Lung (tissue), 12 donors: Measurements from ENCODE around the gene ITGB3. TPM values are rescaled to one million over a fixed set of nuclear protein-coding genes. Genes with fewer than 3 reads are reported as not detected.

Experiments used
- ATAC-seq: fragments of 200-7000 bp; cut with Tn5 transposase; one replicate; pipeline ENCODE4 v1.9.1; 2020; ENCODE audit warnings: moderate number of reproducible peaks; ENCODE audit not compliant: insufficient read depth, low FRiP score
- DNase-seq, 3 donors: peaks; one replicate each; pipeline ENCODE4 v3.0.0-alpha.2; 2013 to 2017
- H3K27ac ChIP-seq, 2 donors: one replicate each; pipeline ENCODE4 v1.5.1; 2013; ENCODE audit warnings: mild to moderate bottlenecking in 2 of 2, moderate library complexity in 2 of 2, control low read depth in 1 of 2, inconsistent platforms in 1 of 2, low read depth in 1 of 2, low read length in 1 of 2
- H3K27me3 ChIP-seq, 3 donors: one replicate each; pipeline ENCODE4 v1.5.1; 2013; ENCODE audit warnings: low read length in 2 of 3; ENCODE audit not compliant: control insufficient read depth in 3 of 3, insufficient read depth in 3 of 3
- H3K36me3 ChIP-seq, 4 donors: one replicate each; pipeline ENCODE4 v1.5.1; 2013; ENCODE audit warnings: low read length in 4 of 4, mild to moderate bottlenecking in 1 of 4, moderate library complexity in 1 of 4; ENCODE audit not compliant: control insufficient read depth in 4 of 4, insufficient read depth in 4 of 4
- H3K4me1 ChIP-seq, 5 donors: one replicate each; pipeline ENCODE4 v1.5.1; 2013; ENCODE audit warnings: low read length in 5 of 5, mild to moderate bottlenecking in 2 of 5, moderate library complexity in 1 of 5; ENCODE audit not compliant: control insufficient read depth in 5 of 5, insufficient read depth in 5 of 5
- H3K4me3 ChIP-seq: one replicate; pipeline ENCODE4 v1.5.1; 2013; ENCODE audit warnings: mild to moderate bottlenecking, control low read depth, moderate library complexity
- H3K9ac ChIP-seq, 2 donors: one replicate each; pipeline ENCODE4 v1.5.1; 2013; ENCODE audit warnings: low read length in 2 of 2, control low read depth in 1 of 2; ENCODE audit not compliant: insufficient read depth in 1 of 2
- H3K9me3 ChIP-seq, 4 donors: one replicate each; pipeline ENCODE4 v1.5.1; 2013; ENCODE audit warnings: low read length in 3 of 4, mild to moderate bottlenecking in 1 of 4, moderate library complexity in 1 of 4; ENCODE audit not compliant: control insufficient read depth in 4 of 4, insufficient read depth in 3 of 4
- WGBS, 2 donors: extraction: QIAGEN DNeasy Blood & Tissue Kit; methylation state at CpG; one replicate each; pipeline ENCODE4 v1.1.7; 2013; 5-methylcytosine and 5-hydroxymethylcytosine counted together
- polyA plus RNA-seq, 2 donors: library from polyadenylated mRNA; stranded (reverse); fragments of 200-250 nt; gene quantifications; one replicate each; pipeline ENCODE4 v1.2.1, GENCODE V29; 2013
- total RNA-seq, 2 donors: library from RNA; depleted of rRNA in 1 of 2; stranded (reverse); fragments of >200 nt in 1 of 2; gene quantifications; one replicate each; pipeline ENCODE4 v1.2.1, GENCODE V29; 2014 to 2021
- TF ChIP-seq, protein P1 (sequence below): IDR thresholded peaks from 2 replicates; pipeline ENCODE4 v1.5.1; 2012; ENCODE audit warnings: mild to moderate bottlenecking; ENCODE audit errors: control extremely low read depth, extremely low read depth
- donor health status: control.
- donor health status: control.
- donor health status: Bipolar disorder and iron deficiency.
- donor health status: healthy.
- donor health status: DM: yes; HTN: yes; CAD: no.

The ITGB3 gene
- total and polyA plus RNA-seq, 4 donors = 1.3 to 15.9 (median 7.7) TPM

GRCh38 chr17:47291242-47291873, 37.7 kb downstream of the ITGB3 start:
- 60 to 72% methylated on average over 8 of the region's 8 CpGs for WGBS, 2 donors
- H3K27me3 ChIP-seq = no peaks in the 10 kb centered on the region
- H3K27ac ChIP-seq = no peak overlapping the region
- no peaks in the 10 kb centered on the region for H3K9me3 ChIP-seq
- ATAC-seq (no peak), DNase-seq (peak in 1 of 3 donors; percentile 8)
- TF ChIP-seq, protein P1, sequence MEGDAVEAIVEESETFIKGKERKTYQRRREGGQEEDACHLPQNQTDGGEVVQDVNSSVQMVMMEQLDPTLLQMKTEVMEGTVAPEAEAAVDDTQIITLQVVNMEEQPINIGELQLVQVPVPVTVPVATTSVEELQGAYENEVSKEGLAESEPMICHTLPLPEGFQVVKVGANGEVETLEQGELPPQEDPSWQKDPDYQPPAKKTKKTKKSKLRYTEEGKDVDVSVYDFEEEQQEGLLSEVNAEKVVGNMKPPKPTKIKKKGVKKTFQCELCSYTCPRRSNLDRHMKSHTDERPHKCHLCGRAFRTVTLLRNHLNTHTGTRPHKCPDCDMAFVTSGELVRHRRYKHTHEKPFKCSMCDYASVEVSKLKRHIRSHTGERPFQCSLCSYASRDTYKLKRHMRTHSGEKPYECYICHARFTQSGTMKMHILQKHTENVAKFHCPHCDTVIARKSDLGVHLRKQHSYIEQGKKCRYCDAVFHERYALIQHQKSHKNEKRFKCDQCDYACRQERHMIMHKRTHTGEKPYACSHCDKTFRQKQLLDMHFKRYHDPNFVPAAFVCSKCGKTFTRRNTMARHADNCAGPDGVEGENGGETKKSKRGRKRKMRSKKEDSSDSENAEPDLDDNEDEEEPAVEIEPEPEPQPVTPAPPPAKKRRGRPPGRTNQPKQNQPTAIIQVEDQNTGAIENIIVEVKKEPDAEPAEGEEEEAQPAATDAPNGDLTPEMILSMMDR = no peak
- H3K9ac ChIP-seq = no peak overlapping the region
- H3K4me3 ChIP-seq = no peak overlapping the region
- peaks cover 0 to 15% (median 0%) of the 10 kb centered on the region in 5 donors for H3K4me1 ChIP-seq
- H3K36me3 ChIP-seq = no peaks in the 10 kb centered on the region

GRCh38 chr17:47292206-47292605, 38.6 kb downstream of the ITGB3 start:
- H3K36me3 ChIP-seq = no peaks in the 10 kb centered on the region
- peaks cover 0 to 15% (median 0%) of the 10 kb centered on the region in 5 donors for H3K4me1 ChIP-seq
- DNase-seq (no peak), ATAC-seq (no peak)
- no peak overlapping the region for H3K4me3 ChIP-seq
- H3K9me3 ChIP-seq = no peaks in the 10 kb centered on the region
- TF ChIP-seq, protein P1 = no peak
- H3K27ac ChIP-seq = no peak overlapping the region
- 92 to 97% methylated on average over 14 of the region's 14 CpGs for WGBS, 2 donors
- H3K9ac ChIP-seq = no peak overlapping the region
- H3K27me3 ChIP-seq = no peaks in the 10 kb centered on the region

GRCh38 chr17:47295037-47295873, 41.6 kb downstream of the ITGB3 start:
- TF ChIP-seq, protein P1 = no peak
- H3K4me3 ChIP-seq = no peak overlapping the region
- H3K4me1 ChIP-seq = peaks cover 0 to 13% (median 0%) of the 10 kb centered on the region in 5 donors
- H3K9me3 ChIP-seq = no peaks in the 10 kb centered on the region
- DNase-seq (peak in 1 of 3 donors; percentile 6), ATAC-seq (no peak)
- WGBS, 2 donors = 79 to 84% methylated on average over 14 of the region's 14 CpGs
- no peaks in the 10 kb centered on the region for H3K27me3 ChIP-seq
- no peaks in the 10 kb centered on the region for H3K36me3 ChIP-seq
- H3K27ac ChIP-seq = no peak overlapping the region
- no peak overlapping the region for H3K9ac ChIP-seq
